ENCODE measurements around the gene CACNA1H. TPM values are rescaled to one million over a fixed set of nuclear protein-coding genes. Genes with fewer than 3 reads are reported as not detected.
"Not testable (repeated sequence)": the region's sequence is repeated elsewhere in the genome, so short reads cannot be mapped to it uniquely, and the experiment has no call there.

CACNA1H gene
- total and polyA plus RNA-seq, 2 experiments from 2014 or later, result 9.1 TPM

DNA sequence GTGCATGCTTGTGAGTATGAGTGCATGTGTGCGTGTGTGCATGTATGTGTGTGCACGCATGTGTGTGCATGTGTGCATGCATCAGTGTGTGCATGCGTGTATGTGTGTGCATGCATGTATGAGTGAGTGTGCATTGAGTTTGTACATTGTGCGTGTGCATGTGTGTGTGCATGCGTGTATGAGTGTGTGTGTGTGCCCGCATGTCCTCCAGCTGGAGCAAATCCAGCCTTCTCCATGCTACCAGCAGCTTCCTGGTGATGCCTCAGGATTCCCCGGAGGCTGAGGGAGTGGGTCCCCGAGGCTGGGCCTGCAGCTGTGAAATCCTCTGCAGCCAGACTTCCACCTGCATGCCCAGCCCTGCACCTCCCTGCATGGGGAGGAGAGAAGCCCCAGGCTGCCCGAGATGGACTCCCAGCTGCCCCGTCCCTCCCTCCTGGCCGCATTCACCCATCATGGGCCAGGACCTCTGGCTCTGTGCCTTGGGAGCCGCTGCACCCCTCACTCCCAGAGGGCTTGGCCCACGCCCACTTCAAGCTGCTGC is 112.3 kb downstream of the CACNA1H start:
- WGBS (ENCODE audit: low lambda C conversion rate, missing lambda C conversion rate), result 91% methylated on average over 13 of the region's 13 CpGs
- no peaks in the 10 kb centered on the region for H3K9me3 ChIP-seq (ENCODE audit: low read depth)
- no peak overlapping the region for H2AFZ ChIP-seq
- H3K79me2 ChIP-seq, result no peaks in the 10 kb centered on the region
- TF ChIP-seq EZH2phosphoT487 (IDR thresholded peaks at IDR 0.05; ENCODE audit: low read depth, severe bottlenecking, unreplicated experiment) (no peak), EZH2 (IDR thresholded peaks at IDR 0.05; ENCODE audit: borderline replicate concordance) (no peak)
- TF ChIP-seq, protein P1, sequence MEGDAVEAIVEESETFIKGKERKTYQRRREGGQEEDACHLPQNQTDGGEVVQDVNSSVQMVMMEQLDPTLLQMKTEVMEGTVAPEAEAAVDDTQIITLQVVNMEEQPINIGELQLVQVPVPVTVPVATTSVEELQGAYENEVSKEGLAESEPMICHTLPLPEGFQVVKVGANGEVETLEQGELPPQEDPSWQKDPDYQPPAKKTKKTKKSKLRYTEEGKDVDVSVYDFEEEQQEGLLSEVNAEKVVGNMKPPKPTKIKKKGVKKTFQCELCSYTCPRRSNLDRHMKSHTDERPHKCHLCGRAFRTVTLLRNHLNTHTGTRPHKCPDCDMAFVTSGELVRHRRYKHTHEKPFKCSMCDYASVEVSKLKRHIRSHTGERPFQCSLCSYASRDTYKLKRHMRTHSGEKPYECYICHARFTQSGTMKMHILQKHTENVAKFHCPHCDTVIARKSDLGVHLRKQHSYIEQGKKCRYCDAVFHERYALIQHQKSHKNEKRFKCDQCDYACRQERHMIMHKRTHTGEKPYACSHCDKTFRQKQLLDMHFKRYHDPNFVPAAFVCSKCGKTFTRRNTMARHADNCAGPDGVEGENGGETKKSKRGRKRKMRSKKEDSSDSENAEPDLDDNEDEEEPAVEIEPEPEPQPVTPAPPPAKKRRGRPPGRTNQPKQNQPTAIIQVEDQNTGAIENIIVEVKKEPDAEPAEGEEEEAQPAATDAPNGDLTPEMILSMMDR (IDR thresholded peaks at IDR 0.05; ENCODE audit: poor library complexity), result no peak
- H3K27me3 ChIP-seq, result no peaks in the 10 kb centered on the region
- H3K4me1 ChIP-seq (ENCODE audit: insufficient read depth), result no peaks in the 10 kb centered on the region
- H3K4me3 ChIP-seq, result no peak overlapping the region
- no peak overlapping the region for H3K4me2 ChIP-seq
- H3K36me3 ChIP-seq (replicated peaks; ENCODE audit: insufficient read depth, low read depth), result no peaks in the 10 kb centered on the region
- no peaks in the 10 kb centered on the region for H3K9me2 ChIP-seq (replicated peaks; ENCODE audit: insufficient read depth)
- DNase-seq (ENCODE audit: low spot score), result no peak
- H4K20me1 ChIP-seq (ENCODE audit: insufficient read depth, poor library complexity, severe bottlenecking), result no peaks in the 10 kb centered on the region
- no peak overlapping the region for H3K27ac ChIP-seq

DNA sequence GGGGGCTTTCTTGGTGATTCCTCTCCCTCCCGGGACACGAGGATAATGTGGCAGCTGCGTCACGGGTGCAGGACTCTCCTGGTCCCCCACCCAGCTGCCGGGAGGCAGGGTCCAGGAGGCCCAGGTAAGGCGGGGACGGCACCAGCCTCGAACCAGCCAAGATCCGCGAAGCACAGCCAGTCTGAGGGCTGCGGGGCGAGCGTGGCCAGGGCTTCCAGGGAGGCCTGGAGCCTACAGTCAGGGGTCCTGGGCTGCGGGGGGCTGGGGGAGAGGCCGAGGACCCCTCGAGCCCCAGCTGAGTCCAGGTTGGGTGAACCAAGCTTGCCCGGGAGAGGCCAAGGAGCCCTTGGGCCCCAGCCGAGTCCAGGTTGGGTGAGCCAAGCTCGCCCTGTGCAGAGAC is 112.9 kb downstream of the CACNA1H start:
- H3K4me3 ChIP-seq, result no peak overlapping the region
- TF ChIP-seq, protein P1 (IDR thresholded peaks at IDR 0.05; ENCODE audit: poor library complexity), result no peak
- TF ChIP-seq EZH2phosphoT487 (IDR thresholded peaks at IDR 0.05; ENCODE audit: low read depth, severe bottlenecking, unreplicated experiment), result no peak
- TF ChIP-seq EZH2 (IDR thresholded peaks at IDR 0.05; ENCODE audit: borderline replicate concordance), result no peak
- H3K9me2 ChIP-seq (replicated peaks; ENCODE audit: insufficient read depth), result no peaks in the 10 kb centered on the region
- no peak overlapping the region for H2AFZ ChIP-seq
- no peaks in the 10 kb centered on the region for H3K79me2 ChIP-seq
- H4K20me1 ChIP-seq (ENCODE audit: insufficient read depth, poor library complexity, severe bottlenecking), result no peaks in the 10 kb centered on the region
- no peak for DNase-seq (ENCODE audit: low spot score)
- H3K9me3 ChIP-seq (ENCODE audit: low read depth), result no peaks in the 10 kb centered on the region
- no peaks in the 10 kb centered on the region for H3K4me1 ChIP-seq (ENCODE audit: insufficient read depth)
- no peak overlapping the region for H3K4me2 ChIP-seq
- no peak overlapping the region for H3K27ac ChIP-seq
- H3K36me3 ChIP-seq (replicated peaks; ENCODE audit: insufficient read depth, low read depth), result no peaks in the 10 kb centered on the region
- WGBS (ENCODE audit: low lambda C conversion rate, missing lambda C conversion rate), result 91% methylated on average over 18 of the region's 19 CpGs
- no peaks in the 10 kb centered on the region for H3K27me3 ChIP-seq

DNA sequence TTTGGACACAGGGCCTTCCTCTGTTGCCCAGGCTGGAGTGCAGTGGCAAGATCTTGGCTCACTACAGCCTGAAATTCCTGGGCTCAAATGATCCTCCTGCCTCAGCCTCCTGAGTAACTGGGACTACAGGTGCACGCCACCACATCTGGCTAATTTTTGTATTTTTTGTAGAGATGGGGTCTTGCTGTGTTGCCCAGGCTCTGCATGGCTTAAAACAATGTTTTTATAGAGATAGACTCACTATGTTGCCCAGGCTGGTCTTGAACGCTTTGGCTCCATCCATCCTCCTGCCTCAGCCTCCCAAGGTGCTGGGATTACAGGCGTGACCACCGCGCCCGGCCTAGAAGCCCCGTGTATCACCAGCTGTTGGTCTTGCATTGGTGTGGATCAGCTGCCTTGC is 116.5 kb downstream of the CACNA1H start:
- H3K27me3 ChIP-seq; H3K4me3 ChIP-seq; H3K4me2 ChIP-seq; H3K36me3 ChIP-seq (replicated peaks; ENCODE audit: insufficient read depth, low read depth); H4K20me1 ChIP-seq (ENCODE audit: insufficient read depth, poor library complexity, severe bottlenecking); H3K79me2 ChIP-seq; DNase-seq (ENCODE audit: low spot score); H3K27ac ChIP-seq; H3K9me2 ChIP-seq (replicated peaks; ENCODE audit: insufficient read depth); H3K4me1 ChIP-seq (ENCODE audit: insufficient read depth); H2AFZ ChIP-seq; H3K9me3 ChIP-seq (ENCODE audit: low read depth): not testable (repeated sequence)
- 90% methylated on average over 7 of the region's 7 CpGs for WGBS (ENCODE audit: low lambda C conversion rate, missing lambda C conversion rate)

DNA sequence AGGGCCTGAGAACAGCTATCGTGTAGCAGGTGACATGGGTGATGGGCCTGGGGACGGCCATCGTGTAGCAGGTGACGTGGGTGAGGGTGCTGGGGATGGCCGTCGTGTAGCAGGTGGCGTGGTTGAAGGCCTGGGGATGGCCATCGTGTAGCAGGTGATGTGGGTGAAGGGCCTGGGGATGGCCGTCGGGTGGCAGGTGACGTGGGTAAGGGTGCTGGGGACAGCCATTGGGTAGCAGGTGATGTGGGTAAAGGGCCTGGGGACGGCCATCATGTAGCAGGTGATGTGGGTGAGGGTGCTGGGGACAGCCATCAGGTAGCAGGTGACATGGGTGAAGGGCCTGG is 118.4 kb downstream of the CACNA1H start:
- Histone ChIP-seq H3K9me3 (ENCODE audit: low read depth) (no peaks in the 10 kb centered on the region), H3K36me3 (replicated peaks; ENCODE audit: insufficient read depth, low read depth) (no peaks in the 10 kb centered on the region), H4K20me1 (ENCODE audit: insufficient read depth, poor library complexity, severe bottlenecking) (no peaks in the 10 kb centered on the region), H3K9me2 (replicated peaks; ENCODE audit: insufficient read depth) (no peaks in the 10 kb centered on the region), H3K4me3 (no peak overlapping the region), H3K4me1 (ENCODE audit: insufficient read depth) (peaks cover 7% of the 10 kb centered on the region), H3K27me3 (no peaks in the 10 kb centered on the region), H3K27ac (no peak overlapping the region), H3K79me2 (no peaks in the 10 kb centered on the region), H2AFZ (no peak overlapping the region), H3K4me2 (no peak overlapping the region)
- no peak for TF ChIP-seq EZH2phosphoT487 (IDR thresholded peaks at IDR 0.05; ENCODE audit: low read depth, severe bottlenecking, unreplicated experiment)
- TF ChIP-seq, protein P1 (IDR thresholded peaks at IDR 0.05; ENCODE audit: poor library complexity), result no peak
- no peak for TF ChIP-seq EZH2 (IDR thresholded peaks at IDR 0.05; ENCODE audit: borderline replicate concordance)
- 92% methylated on average over 10 of the region's 12 CpGs for WGBS (ENCODE audit: low lambda C conversion rate, missing lambda C conversion rate)
- DNase-seq (ENCODE audit: low spot score), result no peak

Other genes starting within 250 kb of the CACNA1H start
- gene LMF1, start 182.1 kb upstream of the CACNA1H start, total RNA-seq, result 25.8 and 27.2 TPM in 2 replicates
- gene LMF1, start 182.1 kb upstream of the CACNA1H start, polyA plus RNA-seq, result 29.3 and 34.3 TPM in 2 replicates
- gene SOX8, start 171.3 kb upstream of the CACNA1H start, total RNA-seq, result 2.7 and 3.8 TPM in 2 replicates
- gene SOX8, start 171.3 kb upstream of the CACNA1H start, polyA plus RNA-seq, result 3.8 and 4.7 TPM in 2 replicates
- gene SSTR5, start 80.4 kb upstream of the CACNA1H start, total RNA-seq, result 0.77 TPM in 1 of 2 replicates, not detected in the other
- gene SSTR5, start 80.4 kb upstream of the CACNA1H start, polyA plus RNA-seq, result 1.3 TPM in 1 of 2 replicates, not detected in the other
- gene C1QTNF8, start 56.9 kb upstream of the CACNA1H start, total RNA-seq, result not detected in 2 replicates
- 0.10 TPM in 1 of 2 replicates, not detected in the other for gene C1QTNF8, start 56.9 kb upstream of the CACNA1H start, polyA plus RNA-seq
- gene TPSG1, start 72.2 kb downstream of the CACNA1H start, total RNA-seq, result 0.67 and 1.3 TPM in 2 replicates
- 2.0 and 2.3 TPM in 2 replicates for gene TPSG1, start 72.2 kb downstream of the CACNA1H start, polyA plus RNA-seq
- not detected in 2 replicates for gene TPSB2, start 77.1 kb downstream of the CACNA1H start, total RNA-seq
- not detected in 2 replicates for gene TPSB2, start 77.1 kb downstream of the CACNA1H start, polyA plus RNA-seq
- not detected in 2 replicates for gene TPSAB1, start 87.6 kb downstream of the CACNA1H start, total RNA-seq
- not detected in 2 replicates for gene TPSAB1, start 87.6 kb downstream of the CACNA1H start, polyA plus RNA-seq
- gene TPSD1, start 103.0 kb downstream of the CACNA1H start, total RNA-seq, result not detected in 2 replicates
- not detected in 2 replicates for gene TPSD1, start 103.0 kb downstream of the CACNA1H start, polyA plus RNA-seq
- gene UBE2I, start 156.5 kb downstream of the CACNA1H start, total RNA-seq, result 76.0 and 78.8 TPM in 2 replicates
- 150 and 183 TPM in 2 replicates for gene UBE2I, start 156.5 kb downstream of the CACNA1H start, polyA plus RNA-seq
- 1.8 and 3.0 TPM in 2 replicates for gene BAIAP3, start 180.5 kb downstream of the CACNA1H start, total RNA-seq
- 2.4 and 5.5 TPM in 2 replicates for gene BAIAP3, start 180.5 kb downstream of the CACNA1H start, polyA plus RNA-seq
- gene TSR3, start 198.8 kb downstream of the CACNA1H start, total RNA-seq, result 65.5 and 73.0 TPM in 2 replicates
- gene TSR3, start 198.8 kb downstream of the CACNA1H start, polyA plus RNA-seq, result 137 and 138 TPM in 2 replicates
- gene GNPTG, start 198.8 kb downstream of the CACNA1H start, total RNA-seq, result 70.1 and 76.6 TPM in 2 replicates
- gene GNPTG, start 198.8 kb downstream of the CACNA1H start, polyA plus RNA-seq, result 133 and 161 TPM in 2 replicates